Keratinocyte (primary cell): ENCODE measurements around the gene PCDHA6.

Experiments
- EZH2 ChIP-seq: IDR thresholded peaks from one replicate; pipeline ENCODE4 v1.6.1; 2012; ENCODE audit warnings: inconsistent platforms, mild to moderate bottlenecking, low read length, moderate library complexity
- TF ChIP-seq, protein P1 (sequence below), 3 experiments: IDR thresholded peaks in 1 of 3; conservative IDR thresholded peaks in 1 of 3; optimal IDR thresholded peaks in 1 of 3; 2 replicates in 2 of 3; 3 replicates in 1 of 3; pipeline versions ENCODE3 to v1.5.1; 2011; ENCODE audit warnings: low read length in 3 of 3, mild to moderate bottlenecking in 3 of 3, moderate library complexity in 2 of 3, control low read depth in 1 of 3, inconsistent platforms in 1 of 3; ENCODE audit not compliant: insufficient read depth in 2 of 3; ENCODE audit errors: extremely low read depth in 1 of 3

DNA sequence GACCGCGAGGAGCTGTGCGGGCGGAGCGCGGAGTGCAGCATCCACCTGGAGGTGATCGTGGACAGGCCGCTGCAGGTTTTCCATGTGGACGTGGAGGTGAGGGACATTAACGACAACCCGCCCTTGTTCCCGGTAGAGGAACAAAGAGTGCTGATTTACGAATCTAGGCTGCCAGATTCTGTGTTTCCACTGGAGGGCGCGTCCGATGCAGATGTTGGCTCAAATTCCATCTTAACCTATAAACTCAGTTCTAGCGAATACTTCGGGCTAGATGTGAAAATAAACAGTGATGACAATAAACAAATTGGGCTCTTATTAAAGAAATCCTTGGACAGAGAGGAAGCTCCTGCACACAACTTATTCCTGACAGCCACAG, 590 bp downstream of the PCDHA6 start:
- TF ChIP-seq, protein P1, sequence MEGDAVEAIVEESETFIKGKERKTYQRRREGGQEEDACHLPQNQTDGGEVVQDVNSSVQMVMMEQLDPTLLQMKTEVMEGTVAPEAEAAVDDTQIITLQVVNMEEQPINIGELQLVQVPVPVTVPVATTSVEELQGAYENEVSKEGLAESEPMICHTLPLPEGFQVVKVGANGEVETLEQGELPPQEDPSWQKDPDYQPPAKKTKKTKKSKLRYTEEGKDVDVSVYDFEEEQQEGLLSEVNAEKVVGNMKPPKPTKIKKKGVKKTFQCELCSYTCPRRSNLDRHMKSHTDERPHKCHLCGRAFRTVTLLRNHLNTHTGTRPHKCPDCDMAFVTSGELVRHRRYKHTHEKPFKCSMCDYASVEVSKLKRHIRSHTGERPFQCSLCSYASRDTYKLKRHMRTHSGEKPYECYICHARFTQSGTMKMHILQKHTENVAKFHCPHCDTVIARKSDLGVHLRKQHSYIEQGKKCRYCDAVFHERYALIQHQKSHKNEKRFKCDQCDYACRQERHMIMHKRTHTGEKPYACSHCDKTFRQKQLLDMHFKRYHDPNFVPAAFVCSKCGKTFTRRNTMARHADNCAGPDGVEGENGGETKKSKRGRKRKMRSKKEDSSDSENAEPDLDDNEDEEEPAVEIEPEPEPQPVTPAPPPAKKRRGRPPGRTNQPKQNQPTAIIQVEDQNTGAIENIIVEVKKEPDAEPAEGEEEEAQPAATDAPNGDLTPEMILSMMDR (optimal IDR thresholded peaks at IDR 0.05 in 1 of 3, IDR thresholded peaks at IDR 0.05 in 1 of 3, conservative IDR thresholded peaks at IDR 0.05 in 1 of 3; ENCODE audit: extremely low read depth in 1 of 3, insufficient read depth in 2 of 3, low read length in 3 of 3): no peak
- no peak for TF ChIP-seq EZH2
